A549 (cell line): ENCODE results near the gene GRK4. TPM values are rescaled to one million over a fixed set of nuclear protein-coding genes. Genes with fewer than 3 reads are reported as not detected.
A peak's percentile ranks its signal among the peaks of the same experiment; 100 is the strongest.

Experiments
- ATAC-seq, 2 experiments: fragments of 200-7000 bp in 1 of 2; fragments of >200 bp in 1 of 2; cut with Nextera tagmentation in 1 of 2; cut with Tn5 transposase in 1 of 2; 3 replicates each; pipeline versions ENCODE4 v1.8.0 to v1.9.1; 2018 to 2020; ENCODE audit warnings: mild to moderate bottlenecking in 1 of 2, moderate library complexity in 1 of 2
- CTCF ChIA-PET: fragments of 300-600 bp; sonication (Branson Sonifier 250); formaldehyde crosslinking; extraction: SDS; loops from one replicate; lab custom pipeline; 2021; ENCODE audit warnings: antibody characterized with exemption, inconsistent platforms; lab: Yijun Ruan, JAX
- POLR2A ChIA-PET: fragments of 350-600 bp; formaldehyde crosslinking; extraction: SDS; loops from one replicate; lab custom pipeline; 2021; ENCODE audit warnings: antibody characterized with exemption, inconsistent platforms; lab: Yijun Ruan, JAX
- DNase-seq, 2 experiments: peaks; one replicate each; pipeline versions ENCODE4 v3.0.0 to v3.0.0-alpha.2; 2011 to 2016; ENCODE audit warnings: low read depth in 1 of 2, low spot score in 1 of 2
- FAIRE-seq: peaks from 2 replicates; lab custom pipeline; 2011; peaks lifted over from hg19 to GRCh38; lab: Jason Lieb, UNC
- H3K27ac ChIP-seq, 2 experiments: fragments of >200 bp; sonication (Bioruptor Twin); formaldehyde crosslinking; 3 replicates each; pipeline ENCODE4 v1.5.1; 2016 to 2017
- H3K4me1 ChIP-seq: fragments of >200 bp; sonication (Bioruptor Twin); formaldehyde crosslinking; 3 replicates; pipeline ENCODE4 v1.6.1; 2016
- H3K4me2 ChIP-seq: fragments of >200 bp; sonication (Bioruptor Twin); formaldehyde crosslinking; 3 replicates; pipeline ENCODE4 v1.6.1; 2016
- H3K4me3 ChIP-seq: fragments of >200 bp; sonication (Bioruptor Twin); formaldehyde crosslinking; 3 replicates; pipeline ENCODE4 v1.5.1; 2016
- H3K9me3 ChIP-seq: fragments of >200 bp; sonication (Bioruptor Twin); formaldehyde crosslinking; 3 replicates; pipeline ENCODE4 v1.6.1; 2016
- CBX8 ChIP-seq: fragments of 200-600 bp; sonication (generic); IDR thresholded peaks from 2 replicates; pipeline ENCODE4 v1.6.1; 2016
- HEYL ChIP-seq: fragments of 250-450 bp; sonication (Bioruptor Pico); IDR thresholded peaks from 2 replicates; pipeline ENCODE4 v1.8.0; 2021; ENCODE audit warnings: mild to moderate bottlenecking, moderate library complexity
- HOXB13 ChIP-seq: fragments of 250-450 bp; sonication (Bioruptor Pico); IDR thresholded peaks from 2 replicates; pipeline ENCODE4 v1.5.0; 2020; ENCODE audit warnings: low read depth, mild to moderate bottlenecking, moderate library complexity
- JUN ChIP-seq, 2 experiments: fragments of >200 bp; sonication (Bioruptor Twin); formaldehyde crosslinking; IDR thresholded peaks; 2 replicates in 1 of 2; 3 replicates in 1 of 2; pipeline ENCODE4 v1.6.1; 2016 to 2017
- KDM1A ChIP-seq: fragments of 200-600 bp; sonication (generic); IDR thresholded peaks from 2 replicates; pipeline ENCODE4 v1.6.1; 2016; ENCODE audit warnings: low read depth, mild to moderate bottlenecking
- MAZ ChIP-seq: fragments of 150-350 bp; IDR thresholded peaks from 2 replicates; pipeline ENCODE4 v1.6.1; 2014; ENCODE audit warnings: antibody characterized with exemption, low read depth, low read length, borderline replicate concordance
- POLR2A ChIP-seq: IDR thresholded peaks from 2 replicates; pipeline ENCODE4 v1.6.1; 2012; ENCODE audit warnings: mild to moderate bottlenecking, low read length
- REST ChIP-seq: fragments of 200-600 bp; sonication (generic); IDR thresholded peaks from 2 replicates; pipeline ENCODE4 v1.6.1; 2016; ENCODE audit warnings: antibody characterized with exemption, mild to moderate bottlenecking, moderate library complexity
- SMC3 ChIP-seq: fragments of >200 bp; sonication (Bioruptor Twin); formaldehyde crosslinking; IDR thresholded peaks from 3 replicates; pipeline ENCODE4 v1.6.1; 2018; ENCODE audit warnings: inconsistent platforms
- SREBF2 ChIP-seq: fragments of 450-650 bp; IDR thresholded peaks from 2 replicates; pipeline ENCODE4 v1.6.1; 2014; ENCODE audit warnings: mild to moderate bottlenecking, moderate library complexity
- TFCP2L1 ChIP-seq: fragments of 250-450 bp; sonication (Bioruptor Pico); IDR thresholded peaks from 2 replicates; pipeline ENCODE4 v1.5.0; 2021; ENCODE audit warnings: mild to moderate bottlenecking
- ZC3H11A ChIP-seq: fragments of 450-650 bp; IDR thresholded peaks from 2 replicates; pipeline ENCODE4 v1.6.1; 2014; ENCODE audit warnings: antibody characterized with exemption, mild to moderate bottlenecking
- WGBS: methylation state at CpG from one replicate; pipeline ENCODE4 v1.1.6; 2017; ENCODE audit errors: missing lambda C conversion rate; 5-methylcytosine and 5-hydroxymethylcytosine counted together
- polyA plus RNA-seq, 4 experiments: library from polyadenylated mRNA; depleted of rRNA in 3 of 4; stranded (reverse); fragments of >200 nt; fragmentation: RNase III in 1 of 4; extraction: RNeasy Plus Mini Kit Qiagen cat#74134 plus additional on column Dnase treatment in 1 of 4; gene quantifications; 2 replicates in 3 of 4; 3 replicates in 1 of 4; pipeline ENCODE4 v1.2.3, GENCODE V29; 2011 to 2017
- TF ChIP-seq, protein P1 (sequence below): fragments of 250-450 bp; sonication (Bioruptor Pico); IDR thresholded peaks from 2 replicates; pipeline ENCODE4 v1.5.0; 2020; ENCODE audit warnings: low read depth, mild to moderate bottlenecking, moderate library complexity
- TF ChIP-seq, protein P2 (sequence below): fragments of 450-650 bp; IDR thresholded peaks from 2 replicates; pipeline ENCODE4 v1.6.1; 2014; ENCODE audit warnings: antibody characterized with exemption
- TF ChIP-seq, protein P3 (sequence below): IDR thresholded peaks from 2 replicates; pipeline ENCODE4 v1.6.1; 2012; ENCODE audit warnings: low read depth, borderline replicate concordance

The GRK4 gene
- polyA plus RNA-seq, 2 of the 4 experiments (the other 2 are of a cell fraction): 0.76 to 0.96 TPM

DNA sequence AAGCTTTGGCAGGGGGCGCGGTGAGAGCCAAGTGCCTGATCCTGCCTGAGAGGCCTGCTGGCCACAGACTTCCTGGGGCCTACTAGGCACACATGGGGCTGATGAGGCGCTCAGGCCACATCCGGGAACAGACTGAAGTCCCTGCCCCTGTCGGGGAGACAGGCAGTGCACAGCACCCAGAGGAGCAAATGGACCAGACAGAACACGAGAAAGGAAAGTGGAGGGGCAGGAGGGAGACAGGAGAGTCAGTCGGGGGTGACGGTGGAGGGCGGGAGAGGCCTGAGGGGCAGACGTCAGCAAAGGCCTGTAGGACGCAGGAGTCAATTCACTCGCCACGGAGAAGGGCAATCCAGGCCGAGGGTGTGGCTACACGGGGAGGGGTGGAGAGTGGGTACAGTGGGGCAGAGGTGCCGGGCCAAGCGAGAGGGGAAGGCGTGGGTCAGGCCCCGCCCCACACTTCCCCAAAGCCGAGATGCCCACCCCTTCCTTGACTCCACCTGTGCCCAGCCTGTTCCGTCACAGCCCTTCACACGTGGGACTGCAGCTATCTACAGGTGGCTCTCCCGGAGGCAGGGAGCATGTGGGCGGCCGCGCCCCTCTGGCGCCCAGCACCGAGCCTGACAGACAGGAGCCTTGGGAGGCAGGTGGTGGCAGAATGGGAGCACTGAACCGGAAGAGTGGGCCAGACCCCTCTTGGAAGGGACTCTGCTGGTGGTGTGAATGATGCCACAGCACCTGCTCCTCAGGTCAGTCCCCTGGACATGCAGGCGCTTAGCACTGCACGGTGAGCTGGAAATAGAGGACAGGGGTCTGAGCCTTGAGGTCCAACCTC is 20.6 kb upstream of the GRK4 start:
- ChIA-PET POLR2A (no interaction called here), CTCF (interaction anchor here (0.6 to 1.3 kb wide), 2 partner anchors 13 to 103 kb away, joined by 3 read pairs; no protein-coding TSS in a partner anchor)
- no peak overlapping the region for H3K4me2 ChIP-seq
- DNase-seq (no peak), FAIRE-seq (no peak), ATAC-seq (peak in 1 of 2 experiments; percentile 10; a peak in 4 of 6 replicates)
- H3K9me3 ChIP-seq: no peaks in the 10 kb centered on the region
- no peak overlapping the region for H3K27ac ChIP-seq
- no peak for TF ChIP-seq MAZ
- no peak for TF ChIP-seq SMC3
- TF ChIP-seq HEYL: no peak
- no peak for TF ChIP-seq SREBF2
- no peak for TF ChIP-seq REST
- TF ChIP-seq, protein P1, sequence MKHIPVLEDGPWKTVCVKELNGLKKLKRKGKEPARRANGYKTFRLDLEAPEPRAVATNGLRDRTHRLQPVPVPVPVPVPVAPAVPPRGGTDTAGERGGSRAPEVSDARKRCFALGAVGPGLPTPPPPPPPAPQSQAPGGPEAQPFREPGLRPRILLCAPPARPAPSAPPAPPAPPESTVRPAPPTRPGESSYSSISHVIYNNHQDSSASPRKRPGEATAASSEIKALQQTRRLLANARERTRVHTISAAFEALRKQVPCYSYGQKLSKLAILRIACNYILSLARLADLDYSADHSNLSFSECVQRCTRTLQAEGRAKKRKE (CRISPR knock-in tag): no peak
- no peak for TF ChIP-seq TFCP2L1 (CRISPR knock-in tag)
- no peak for TF ChIP-seq KDM1A
- TF ChIP-seq, protein P2, sequence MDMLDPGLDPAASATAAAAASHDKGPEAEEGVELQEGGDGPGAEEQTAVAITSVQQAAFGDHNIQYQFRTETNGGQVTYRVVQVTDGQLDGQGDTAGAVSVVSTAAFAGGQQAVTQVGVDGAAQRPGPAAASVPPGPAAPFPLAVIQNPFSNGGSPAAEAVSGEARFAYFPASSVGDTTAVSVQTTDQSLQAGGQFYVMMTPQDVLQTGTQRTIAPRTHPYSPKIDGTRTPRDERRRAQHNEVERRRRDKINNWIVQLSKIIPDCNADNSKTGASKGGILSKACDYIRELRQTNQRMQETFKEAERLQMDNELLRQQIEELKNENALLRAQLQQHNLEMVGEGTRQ: no peak
- no peak for TF ChIP-seq CBX8
- TF ChIP-seq, protein P3, sequence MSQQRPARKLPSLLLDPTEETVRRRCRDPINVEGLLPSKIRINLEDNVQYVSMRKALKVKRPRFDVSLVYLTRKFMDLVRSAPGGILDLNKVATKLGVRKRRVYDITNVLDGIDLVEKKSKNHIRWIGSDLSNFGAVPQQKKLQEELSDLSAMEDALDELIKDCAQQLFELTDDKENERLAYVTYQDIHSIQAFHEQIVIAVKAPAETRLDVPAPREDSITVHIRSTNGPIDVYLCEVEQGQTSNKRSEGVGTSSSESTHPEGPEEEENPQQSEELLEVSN: no peak
- no peak for TF ChIP-seq HOXB13 (CRISPR knock-in tag)
- TF ChIP-seq POLR2A: no peak
- 85% methylated on average over 24 of the region's 31 CpGs for WGBS
- H3K4me3 ChIP-seq: no peak overlapping the region
- H3K4me1 ChIP-seq: peaks cover under 1% of the 10 kb centered on the region; the same call in 1 of the 3 replicates

DNA sequence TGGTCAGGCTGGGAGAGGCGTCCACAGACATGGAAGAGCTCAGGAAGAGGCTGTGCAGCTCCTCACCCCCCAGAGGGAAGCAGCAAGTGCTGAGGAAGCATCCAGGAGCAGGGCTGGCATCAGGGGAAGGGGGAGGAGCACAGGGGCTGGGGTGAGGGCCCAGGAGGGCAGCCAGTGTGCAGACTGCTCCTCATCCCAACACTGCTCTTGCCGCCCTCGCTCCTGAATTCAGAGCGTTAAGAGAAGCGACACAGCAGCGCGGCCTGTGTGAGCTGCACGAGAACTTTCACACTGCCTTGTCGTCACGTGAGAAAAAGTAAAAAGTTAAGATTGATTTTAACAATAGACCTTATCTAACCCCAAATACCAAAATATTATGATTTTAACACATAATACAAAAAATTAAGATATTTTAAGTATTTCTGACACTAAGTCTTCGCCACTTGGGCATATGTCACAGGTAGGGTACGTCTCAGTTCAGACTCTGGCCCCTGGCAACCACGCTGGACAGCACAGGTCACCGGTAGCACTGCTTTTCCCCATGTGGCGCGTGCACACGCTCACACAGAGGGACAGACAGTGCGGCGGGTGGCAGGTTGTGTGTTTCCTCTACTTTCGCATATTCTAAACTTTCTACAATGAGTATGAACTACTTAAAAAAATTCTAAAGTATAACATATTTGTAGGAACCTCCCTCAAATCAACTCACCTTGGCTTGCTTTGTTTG is 19.8 kb upstream of the GRK4 start:
- FAIRE-seq (no peak), ATAC-seq (peak in 1 of 2 experiments; percentile 17; a peak in 3 of 6 replicates), DNase-seq (no peak)
- H3K4me3 ChIP-seq: no peak overlapping the region
- ChIA-PET CTCF (interaction anchor here (0.6 to 2.1 kb wide), 3 partner anchors 11 to 102 kb away, joined by 3 to 11 read pairs (median 3); no protein-coding TSS in a partner anchor), POLR2A (interaction anchor here (1.7 kb wide), 1 partner anchor 7 kb away, joined by 4 read pairs; no protein-coding TSS in a partner anchor)
- H3K4me1 ChIP-seq: no peaks in the 10 kb centered on the region
- H3K4me2 ChIP-seq: no peak overlapping the region
- no peak overlapping the region for H3K27ac ChIP-seq
- WGBS: 95% methylated on average over 19 of the region's 20 CpGs
- TF ChIP-seq, protein P3: no peak
- TF ChIP-seq CBX8 (no peak), JUN (IDR thresholded peaks at IDR 0.05) (no peak), ZC3H11A (no peak)
- no peaks in the 10 kb centered on the region for H3K9me3 ChIP-seq
